H1 (cell line): ENCODE measurements around the gene UGT1A1. TPM values are rescaled to one million over a fixed set of nuclear protein-coding genes. Genes with fewer than 3 reads are reported as not detected.

Experiments used
- CTCF ChIA-PET: fragments of 300-600 bp; sonication (Branson Sonifier 250); formaldehyde crosslinking; loops from one replicate; lab custom pipeline; 2021; ENCODE audit not compliant: partially characterized antibody; lab: Charles Lee
- POLR2A ChIA-PET: fragments of 300-600 bp; sonication (Branson Sonifier 250); formaldehyde crosslinking; loops from one replicate; lab custom pipeline; 2021; ENCODE audit warnings: inconsistent platforms; ENCODE audit not compliant: partially characterized antibody; lab: Charles Lee
- DNase-seq, 2 experiments: peaks; one replicate each; pipeline versions ENCODE4 v3.0.0 to v3.0.0-alpha.2; 2010 to 2022; ENCODE audit warnings: low spot score in 2 of 2, low read depth in 1 of 2, mixed read lengths in 1 of 2
- FAIRE-seq: peaks from 2 replicates; lab custom pipeline; 2011; peaks lifted over from hg19 to GRCh38; lab: Jason Lieb, UNC
- H2AFZ ChIP-seq: 2 replicates; pipeline ENCODE4 v1.8.1; 2012; ENCODE audit warnings: low read length, inconsistent platforms
- H2AK5ac ChIP-seq: 2 replicates; pipeline ENCODE4 v1.6.1; 2013; ENCODE audit warnings: low read depth, low read length
- H2BK120ac ChIP-seq: replicated peaks from 2 replicates; pipeline ENCODE3; 2013; ENCODE audit warnings: low read depth, low read length, inconsistent platforms
- H2BK12ac ChIP-seq: 2 replicates; pipeline ENCODE4 v1.6.1; 2013; ENCODE audit warnings: low read depth, low read length
- H2BK15ac ChIP-seq: 2 replicates; pipeline ENCODE4 v1.6.1; 2013; ENCODE audit warnings: low read length
- H2BK20ac ChIP-seq: 2 replicates; pipeline ENCODE4 v1.6.1; 2013; ENCODE audit warnings: low read length
- H2BK5ac ChIP-seq: 2 replicates; pipeline ENCODE4 v1.6.1; 2013; ENCODE audit warnings: low read depth, low read length
- H3K14ac ChIP-seq: 2 replicates; pipeline ENCODE4 v1.6.1; 2013; ENCODE audit warnings: inconsistent platforms; ENCODE audit not compliant: insufficient read length
- H3K18ac ChIP-seq: 2 replicates; pipeline ENCODE4 v1.6.1; 2013; ENCODE audit warnings: low read length; ENCODE audit errors: extremely low read depth
- H3K23ac ChIP-seq: 2 replicates; pipeline ENCODE4 v1.6.1; 2013; ENCODE audit warnings: inconsistent platforms; ENCODE audit not compliant: insufficient read length
- H3K23me2 ChIP-seq: 2 replicates; pipeline ENCODE4 v1.6.1; 2013; ENCODE audit warnings: low read depth, low read length
- H3K27ac ChIP-seq: 2 replicates; pipeline ENCODE4 v1.6.1; 2011; ENCODE audit warnings: low read depth, low read length, inconsistent platforms
- H3K27me3 ChIP-seq, 4 experiments: replicated peaks in 1 of 4; 1 replicate in 1 of 4; 2 replicates in 3 of 4; pipeline versions ENCODE4 v1.6.1 to v1.8.1; 2011 to 2013; ENCODE audit warnings: low read length in 3 of 4, mild to moderate bottlenecking in 3 of 4, inconsistent platforms in 2 of 4, mixed read lengths in 2 of 4, moderate library complexity in 1 of 4; ENCODE audit not compliant: control insufficient read depth in 3 of 4, insufficient read depth in 3 of 4; ENCODE audit errors: extremely low read depth in 1 of 4
- H3K36me3 ChIP-seq, 4 experiments: 2 replicates each; pipeline versions ENCODE4 v1.6.1 to v1.8.1; 2011 to 2013; ENCODE audit warnings: mild to moderate bottlenecking in 4 of 4, low read length in 3 of 4, moderate library complexity in 2 of 4, control low read depth in 1 of 4, inconsistent platforms in 1 of 4; ENCODE audit not compliant: insufficient read depth in 4 of 4, control insufficient read depth in 2 of 4
- H3K4ac ChIP-seq: replicated peaks from 2 replicates; pipeline ENCODE3; 2013; ENCODE audit warnings: low read length, low read depth, mixed read lengths, inconsistent platforms; ENCODE audit not compliant: insufficient read length
- H3K4me1 ChIP-seq, 4 experiments: replicated peaks in 1 of 4; 1 replicate in 1 of 4; 2 replicates in 3 of 4; pipeline versions ENCODE4 v1.6.1 to v1.8.1; 2011 to 2013; ENCODE audit warnings: low read length in 3 of 4, inconsistent platforms in 2 of 4, mixed read lengths in 1 of 4; ENCODE audit not compliant: insufficient read depth in 4 of 4, control insufficient read depth in 3 of 4
- H3K4me2 ChIP-seq, 2 experiments: 2 replicates each; pipeline versions ENCODE4 v1.6.1 to v1.8.1; 2011 to 2013; ENCODE audit warnings: low read depth in 2 of 2, low read length in 2 of 2, control low read depth in 1 of 2, inconsistent platforms in 1 of 2, mild to moderate bottlenecking in 1 of 2; ENCODE audit not compliant: insufficient read depth in 1 of 2
- H3K4me3 ChIP-seq, 4 experiments: fragments of 200-600, 300-600 bp in 1 of 4; sonication (generic), shearing (Covaris generic), sonication (Bioruptor Twin) in 1 of 4; 2 replicates each; pipeline versions ENCODE4 v1.5.1 to v1.8.1; 2011 to 2016; ENCODE audit warnings: low read length in 4 of 4, low read depth in 3 of 4, control low read depth in 2 of 4, inconsistent platforms in 2 of 4, mild to moderate bottlenecking in 2 of 4, mixed read lengths in 1 of 4, moderate library complexity in 1 of 4; ENCODE audit not compliant: insufficient read depth in 2 of 4; ENCODE audit errors: extremely low read depth in 1 of 4
- H3K56ac ChIP-seq: replicated peaks from 2 replicates; pipeline ENCODE3; 2013; ENCODE audit warnings: low read depth, mild to moderate bottlenecking, mixed read lengths, low read length, inconsistent platforms; ENCODE audit not compliant: insufficient read length
- H3K79me1 ChIP-seq: 2 replicates; pipeline ENCODE4 v1.6.1; 2013; ENCODE audit warnings: low read depth, low read length, control low read depth
- H3K79me2 ChIP-seq, 2 experiments: 2 replicates each; pipeline versions ENCODE4 v1.6.1 to v1.8.1; 2012 to 2013; ENCODE audit warnings: low read length in 2 of 2, mild to moderate bottlenecking in 2 of 2, inconsistent platforms in 1 of 2; ENCODE audit not compliant: insufficient read depth in 2 of 2, control insufficient read depth in 1 of 2
- H3K9ac ChIP-seq, 4 experiments: replicated peaks in 1 of 4; 1 replicate in 1 of 4; 2 replicates in 3 of 4; pipeline versions ENCODE4 v1.6.1 to v1.8.1; 2011 to 2013; ENCODE audit warnings: low read depth in 3 of 4, low read length in 3 of 4, control low read depth in 2 of 4, mild to moderate bottlenecking in 2 of 4, moderate library complexity in 2 of 4, inconsistent platforms in 1 of 4; ENCODE audit errors: extremely low read depth in 1 of 4
- H3K9me3 ChIP-seq, 2 experiments: 2 replicates each; pipeline versions ENCODE4 v1.6.1 to v1.8.1; 2012 to 2013; ENCODE audit warnings: mild to moderate bottlenecking in 2 of 2, moderate library complexity in 2 of 2, control low read depth in 1 of 2, inconsistent platforms in 1 of 2, low read depth in 1 of 2, low read length in 1 of 2, mixed read lengths in 1 of 2; ENCODE audit not compliant: insufficient read depth in 2 of 2
- H4K20me1 ChIP-seq, 2 experiments: replicated peaks in 1 of 2; 2 replicates each; pipeline versions ENCODE3 to v1.8.1; 2011 to 2013; ENCODE audit warnings: inconsistent platforms in 2 of 2, low read length in 2 of 2, mild to moderate bottlenecking in 1 of 2; ENCODE audit not compliant: insufficient read depth in 2 of 2, control insufficient read depth in 1 of 2
- H4K5ac ChIP-seq: 2 replicates; pipeline ENCODE4 v1.6.1; 2013; ENCODE audit warnings: low read length, low read depth, mixed read lengths, inconsistent platforms; ENCODE audit not compliant: insufficient read length
- H4K8ac ChIP-seq: 2 replicates; pipeline ENCODE4 v1.8.0; 2013; ENCODE audit warnings: mild to moderate bottlenecking, moderate library complexity, low read length, inconsistent platforms; ENCODE audit not compliant: insufficient read depth; ENCODE audit errors: extremely low read depth
- H4K91ac ChIP-seq: replicated peaks from 2 replicates; pipeline ENCODE3; 2013; ENCODE audit warnings: low read length, mixed read lengths, inconsistent platforms; ENCODE audit not compliant: insufficient read length
- RNF2 ChIP-seq: fragments of 200-900, 300-1000 bp; sonication (generic); IDR thresholded peaks from 2 replicates; pipeline ENCODE4 v1.7.1; 2016; ENCODE audit warnings: borderline replicate concordance, low read depth, mild to moderate bottlenecking, antibody characterized with exemption, low read length; ENCODE audit not compliant: poor library complexity, severe bottlenecking; ENCODE audit errors: missing control alignments
- TBP ChIP-seq: IDR thresholded peaks from 2 replicates; pipeline ENCODE4 v1.6.1; 2011; ENCODE audit warnings: low read depth, low read length, improper control_type of control experiment
- WGBS, 2 experiments: shearing (Covaris generic) in 1 of 2; methylation state at CpG; one replicate each; pipeline versions ENCODE4 v1.1.6 to v1.1.7; 2013 to 2015; ENCODE audit warnings: low lambda C conversion rate in 2 of 2, mixed read lengths in 2 of 2, inconsistent platforms in 1 of 2, low coverage in 1 of 2, missing lambda C conversion rate in 1 of 2; ENCODE audit not compliant: insufficient replicate concordance in 2 of 2, insufficient coverage in 1 of 2, insufficient read length in 1 of 2; ENCODE audit errors: extremely low coverage in 1 of 2, missing lambda C conversion rate in 1 of 2; 5-methylcytosine and 5-hydroxymethylcytosine counted together
- polyA plus RNA-seq, 7 experiments: library from polyadenylated mRNA; depleted of rRNA in 3 of 7; stranded (reverse) in 5 of 7; unstranded in 2 of 7; fragments of >200 nt in 5 of 7; fragments of 200-250 nt in 2 of 7; gene quantifications; 1 replicate in 5 of 7; 2 replicates in 1 of 7; 4 replicates in 1 of 7; pipeline versions ENCODE4 v1.2.1 to v1.2.3, GENCODE V29; 2011 to 2013; ENCODE audit warnings: missing spikeins in 2 of 7, mixed read lengths in 2 of 7
- total RNA-seq: library from RNA; stranded (reverse); fragmentation: NEBNext Ultra II Directional; extraction: Animal tissue kit (Norgen Biotek cat#: 25700); gene quantifications from 2 replicates; pipeline ENCODE4 v1.2.1, GENCODE V29; 2021
- TF ChIP-seq, protein P1 (sequence below): IDR thresholded peaks from 2 replicates; pipeline ENCODE4 v1.6.1; 2012; ENCODE audit warnings: low read length, inconsistent platforms
- TF ChIP-seq, protein P2 (sequence below): IDR thresholded peaks from 2 replicates; pipeline ENCODE4 v1.6.1; 2012; ENCODE audit warnings: inconsistent platforms

UGT1A1 gene
- total and polyA plus RNA-seq, 2 of the 8 experiments (the other 6 are each of a cell fraction or from before 2014, with no cell fraction given) = not detected

GRCh38 chr2:233811087-233811486 is 51.0 kb downstream of the UGT1A1 start:
- Histone ChIP-seq H3K9me3 (no peaks in the 10 kb centered on the region), H3K56ac (no peak overlapping the region), H3K4me1 (no peaks in the 10 kb centered on the region), H3K27ac (no peak overlapping the region), H3K79me2 (no peaks in the 10 kb centered on the region), H4K91ac (no peak overlapping the region), H3K79me1 (no peaks in the 10 kb centered on the region), H3K4me2 (no peak overlapping the region), H3K18ac (no peak overlapping the region), H2BK20ac (no peak overlapping the region), H3K4me3 (no peak overlapping the region), H3K23me2 (no peaks in the 10 kb centered on the region), H2BK12ac (no peak overlapping the region), H3K27me3 (no peaks in the 10 kb centered on the region), H2AK5ac (no peak overlapping the region), H2BK5ac (no peak overlapping the region), H2BK120ac (no peak overlapping the region), H3K4ac (no peak overlapping the region), H4K5ac (no peak overlapping the region), H4K20me1 (no peaks in the 10 kb centered on the region), H3K14ac (no peak overlapping the region), H3K9ac (no peak overlapping the region), H3K36me3 (no peaks in the 10 kb centered on the region), H3K23ac (no peak overlapping the region), H2AFZ (no peak overlapping the region), H2BK15ac (no peak overlapping the region), H4K8ac (no peak overlapping the region)
- ChIA-PET POLR2A (no interaction called here), CTCF (no interaction called here)
- no peak for DNase-seq
- FAIRE-seq = no peak
- TF ChIP-seq, protein P1, sequence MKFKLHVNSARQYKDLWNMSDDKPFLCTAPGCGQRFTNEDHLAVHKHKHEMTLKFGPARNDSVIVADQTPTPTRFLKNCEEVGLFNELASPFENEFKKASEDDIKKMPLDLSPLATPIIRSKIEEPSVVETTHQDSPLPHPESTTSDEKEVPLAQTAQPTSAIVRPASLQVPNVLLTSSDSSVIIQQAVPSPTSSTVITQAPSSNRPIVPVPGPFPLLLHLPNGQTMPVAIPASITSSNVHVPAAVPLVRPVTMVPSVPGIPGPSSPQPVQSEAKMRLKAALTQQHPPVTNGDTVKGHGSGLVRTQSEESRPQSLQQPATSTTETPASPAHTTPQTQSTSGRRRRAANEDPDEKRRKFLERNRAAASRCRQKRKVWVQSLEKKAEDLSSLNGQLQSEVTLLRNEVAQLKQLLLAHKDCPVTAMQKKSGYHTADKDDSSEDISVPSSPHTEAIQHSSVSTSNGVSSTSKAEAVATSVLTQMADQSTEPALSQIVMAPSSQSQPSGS = no peak
- TF ChIP-seq RNF2 = no peak
- no peak for TF ChIP-seq TBP
- TF ChIP-seq, protein P2, sequence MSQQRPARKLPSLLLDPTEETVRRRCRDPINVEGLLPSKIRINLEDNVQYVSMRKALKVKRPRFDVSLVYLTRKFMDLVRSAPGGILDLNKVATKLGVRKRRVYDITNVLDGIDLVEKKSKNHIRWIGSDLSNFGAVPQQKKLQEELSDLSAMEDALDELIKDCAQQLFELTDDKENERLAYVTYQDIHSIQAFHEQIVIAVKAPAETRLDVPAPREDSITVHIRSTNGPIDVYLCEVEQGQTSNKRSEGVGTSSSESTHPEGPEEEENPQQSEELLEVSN = no peak
- WGBS, 2 experiments = 86% methylated on average over 4 of the region's 4 CpGs; no CpG with 5 or more reads in 1 of the 2 experiments
